K562 (cell line): Measurements from ENCODE around the gene ALKBH8.

Experiments
- AFF1 ChIP-seq, 2 experiments: fragments of 450-650 bp; IDR thresholded peaks; 2 replicates each; pipeline ENCODE4 v1.6.1; 2018; ENCODE audit warnings: mild to moderate bottlenecking in 2 of 2, low read depth in 1 of 2; ENCODE audit not compliant: partially characterized antibody in 2 of 2
- CTCF ChIP-seq, 3 experiments: IDR thresholded peaks in 2 of 3; conservative IDR thresholded peaks in 1 of 3; 2 replicates each; pipeline ENCODE4 v1.5.1; 2011 to 2012; ENCODE audit warnings: low read length in 3 of 3, mild to moderate bottlenecking in 3 of 3, control low read depth in 2 of 3, improper control_type of control experiment in 1 of 3, inconsistent platforms in 1 of 3, low read depth in 1 of 3, mixed read lengths in 1 of 3, moderate library complexity in 1 of 3; ENCODE audit not compliant: insufficient read depth in 2 of 3
- EHMT2 ChIP-seq: fragments of 450-650 bp; IDR thresholded peaks from 2 replicates; pipeline ENCODE4 v1.6.1; 2018; ENCODE audit warnings: antibody characterized with exemption
- RAD21 ChIP-seq, 2 experiments: fragments of 250-450 bp in 1 of 2; fragments of 450-650 bp in 1 of 2; sonication (Bioruptor Pico) in 1 of 2; formaldehyde crosslinking in 1 of 2; IDR thresholded peaks in 1 of 2; conservative IDR thresholded peaks in 1 of 2; 2 replicates each; pipeline versions ENCODE4 v1.4.0 to v1.8.0; 2020 to 2022; ENCODE audit warnings: mild to moderate bottlenecking in 2 of 2, moderate library complexity in 1 of 2
- RFX5 ChIP-seq: IDR thresholded peaks from 2 replicates; pipeline ENCODE4 v1.6.1; 2011; ENCODE audit warnings: low read depth, mild to moderate bottlenecking, improper control_type of control experiment, low read length

- TF ChIP-seq CTCF (IDR thresholded peaks at IDR 0.05 in 2 of 3, conservative IDR thresholded peaks at IDR 0.05 in 1 of 3; ENCODE audit: insufficient read depth in 2 of 3, low read depth in 1 of 3, low read length in 3 of 3), result no peak
- TF ChIP-seq EHMT2, result no peak
- no peak for TF ChIP-seq AFF1 (IDR thresholded peaks at IDR 0.05; ENCODE audit: low read depth in 1 of 2, partially characterized antibody in 2 of 2)
- TF ChIP-seq RAD21 (CRISPR knock-in tag; conservative IDR thresholded peaks at IDR 0.05 in 1 of 2, IDR thresholded peaks at IDR 0.05 in 1 of 2), result no peak
- TF ChIP-seq RFX5, result no peak
These were observed 20.4 kb downstream of the ALKBH8 start for GRCh38 chr11:107545101-107545514.
